CD4-positive, alpha-beta T cell treated with Interleukin-4 for 4 hours (primary cell): ENCODE measurements around the gene TRIM36.
A peak's percentile ranks its signal among the peaks of the same experiment; 100 is the strongest.

ENCODE experiments used
- DNase-seq: peaks from one replicate; pipeline ENCODE4 v3.0.0-alpha.2; 2020

The TRIM36 gene

GRCh38 chr5:115166744-115167393, 2.8 kb downstream of the TRIM36 start:
- no peak for DNase-seq

- DNase-seq = no peak
These were observed 3.9 kb downstream of the TRIM36 start for GRCh38 chr5:115165790-115166189.

GRCh38 chr5:115160975-115161475, 8.7 kb downstream of the TRIM36 start:
- DNase-seq = no peak

- no peak for DNase-seq
These were observed 18.4 kb downstream of the TRIM36 start for GRCh38 chr5:115151208-115151805.

- no peak for DNase-seq
These were observed 19.2 kb downstream of the TRIM36 start for GRCh38 chr5:115150512-115150911.

- DNase-seq = no peak
These were observed 22.7 kb downstream of the TRIM36 start for GRCh38 chr5:115147052-115147451.

GRCh38 chr5:115136294-115136693, 33.4 kb downstream of the TRIM36 start:
- no peak for DNase-seq

- DNase-seq = no peak
These were observed 37.2 kb downstream of the TRIM36 start for GRCh38 chr5:115132465-115132864.

- DNase-seq = no peak
These were observed 43.4 kb downstream of the TRIM36 start for GRCh38 chr5:115126303-115126702.

GRCh38 chr5:115124741-115125140, 45.0 kb downstream of the TRIM36 start:
- DNase-seq = no peak

GRCh38 chr5:115116001-115116400, 53.7 kb downstream of the TRIM36 start:
- no peak for DNase-seq

GRCh38 chr5:115109840-115110239, 59.9 kb downstream of the TRIM36 start:
- no peak for DNase-seq

GRCh38 chr5:115109356-115109755, 60.4 kb downstream of the TRIM36 start:
- no peak for DNase-seq

GRCh38 chr5:115100319-115100955, 69.3 kb downstream of the TRIM36 start:
- no peak for DNase-seq

GRCh38 chr5:115098041-115098702, 71.5 kb downstream of the TRIM36 start:
- peak; percentile 36 for DNase-seq

- DNase-seq = no peak
These were observed 72.5 kb downstream of the TRIM36 start for GRCh38 chr5:115097236-115097635.

GRCh38 chr5:115096034-115096769, 73.5 kb downstream of the TRIM36 start:
- no peak for DNase-seq

GRCh38 chr5:115087951-115088350, 81.8 kb downstream of the TRIM36 start:
- no peak for DNase-seq

- no peak for DNase-seq
These were observed 83.2 kb downstream of the TRIM36 start for GRCh38 chr5:115086473-115086872.

GRCh38 chr5:115084246-115084793, 85.4 kb downstream of the TRIM36 start:
- no peak for DNase-seq

- DNase-seq = no peak
These were observed 89.6 kb downstream of the TRIM36 start for GRCh38 chr5:115079924-115080623.
